Eye (tissue), 1 donor: ENCODE measurements around the gene PTPRG.

Experiments used
- DNase-seq: peaks from one replicate; pipeline ENCODE4 v3.0.0-alpha.2; 2015

Gene PTPRG

GRCh38 chr3:62261121-62261520 is 699.8 kb downstream of the PTPRG start:
- DNase-seq = no peak

GRCh38 chr3:62261736-62262135 is 700.4 kb downstream of the PTPRG start:
- DNase-seq = no peak

GRCh38 chr3:62265528-62265927 is 704.2 kb downstream of the PTPRG start:
- no peak for DNase-seq

- no peak for DNase-seq
These were observed 705.4 kb downstream of the PTPRG start for GRCh38 chr3:62266668-62267283.

GRCh38 chr3:62276658-62277180 is 715.3 kb downstream of the PTPRG start:
- no peak for DNase-seq

- DNase-seq = peak; percentile 59
These were observed 716.1 kb downstream of the PTPRG start for GRCh38 chr3:62277450-62277849.

DNA sequence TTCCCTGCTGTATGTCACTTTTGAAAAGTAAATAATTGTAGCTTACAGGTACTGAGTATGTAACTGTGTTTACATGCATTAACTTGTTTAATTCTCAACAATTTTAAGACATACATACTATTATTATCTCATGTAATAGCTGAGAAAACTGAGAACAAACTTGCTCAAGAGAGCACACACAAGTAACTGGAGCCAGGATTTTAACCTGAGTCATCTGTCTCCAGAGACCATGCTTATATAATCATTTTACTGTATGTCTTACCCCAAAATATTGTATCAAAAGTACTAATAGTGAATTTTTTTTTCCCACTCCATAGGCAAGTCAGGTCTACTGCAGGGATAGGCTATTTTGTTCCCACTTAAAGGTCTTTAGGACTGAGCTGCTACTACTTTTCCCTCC is 716.6 kb downstream of the PTPRG start:
- no peak for DNase-seq

GRCh38 chr3:62281726-62282125 is 720.4 kb downstream of the PTPRG start:
- DNase-seq = no peak

DNA sequence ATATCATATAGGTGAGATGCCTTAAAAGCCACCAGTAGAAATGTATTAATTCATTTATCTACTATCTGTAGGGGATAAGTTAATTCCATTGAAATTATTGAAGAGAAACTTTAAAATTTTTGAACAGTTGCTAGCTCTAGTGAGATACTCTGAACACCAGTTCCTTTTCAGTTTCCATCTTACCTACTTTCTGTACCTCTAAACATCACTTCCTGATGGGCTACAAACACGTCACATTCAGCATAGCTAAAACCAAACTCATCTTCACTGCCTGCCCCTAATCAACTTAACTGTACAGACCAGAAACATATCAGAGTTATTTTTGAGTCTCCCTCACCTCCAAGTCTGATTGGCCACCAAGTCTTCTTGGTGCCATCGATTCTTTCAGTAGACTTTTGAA is 723.1 kb downstream of the PTPRG start:
- DNase-seq = no peak

GRCh38 chr3:62287392-62287927 is 726.1 kb downstream of the PTPRG start:
- no peak for DNase-seq

DNA sequence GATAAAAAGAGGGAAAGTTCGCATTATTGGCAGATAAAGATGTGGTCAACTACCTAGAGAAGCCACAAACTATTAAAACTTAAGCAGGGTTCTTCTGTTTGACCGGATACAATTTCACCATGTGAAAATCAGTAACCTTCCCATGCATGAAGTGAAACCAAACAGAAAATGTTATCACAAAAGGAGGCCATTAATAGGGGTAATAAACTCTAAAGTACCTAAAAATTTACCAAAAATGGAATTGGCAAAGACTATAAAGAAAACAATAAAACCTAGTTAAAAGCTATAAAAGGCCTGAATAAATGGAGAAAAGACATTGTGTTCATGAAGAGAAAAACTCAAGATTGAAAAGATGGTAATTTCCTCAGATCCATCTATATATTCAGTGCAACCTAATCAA is 728.6 kb downstream of the PTPRG start:
- no peak for DNase-seq

GRCh38 chr3:62293051-62293780 is 731.8 kb downstream of the PTPRG start:
- no peak for DNase-seq

DNA sequence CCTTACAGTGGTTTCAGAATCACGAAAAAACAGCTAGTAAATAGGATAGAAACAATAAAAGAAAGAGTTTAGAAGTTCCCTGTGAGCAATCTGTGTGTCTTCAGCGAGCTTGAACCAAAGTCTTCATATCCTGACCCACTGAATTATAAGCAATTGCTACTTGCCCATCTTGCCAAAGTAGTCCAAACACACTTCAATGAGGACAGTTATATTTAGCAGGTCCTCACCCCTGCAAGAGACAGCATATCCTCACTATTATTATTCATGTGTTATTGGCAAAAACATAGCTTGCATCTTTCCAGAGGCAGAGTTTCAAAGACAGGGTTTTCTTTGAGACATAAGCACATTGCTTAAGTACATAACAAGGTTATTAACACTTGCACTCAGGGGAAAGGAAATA is 734.2 kb downstream of the PTPRG start:
- DNase-seq = no peak

- DNase-seq = no peak
These were observed 739.2 kb downstream of the PTPRG start for GRCh38 chr3:62300617-62301016.

DNA sequence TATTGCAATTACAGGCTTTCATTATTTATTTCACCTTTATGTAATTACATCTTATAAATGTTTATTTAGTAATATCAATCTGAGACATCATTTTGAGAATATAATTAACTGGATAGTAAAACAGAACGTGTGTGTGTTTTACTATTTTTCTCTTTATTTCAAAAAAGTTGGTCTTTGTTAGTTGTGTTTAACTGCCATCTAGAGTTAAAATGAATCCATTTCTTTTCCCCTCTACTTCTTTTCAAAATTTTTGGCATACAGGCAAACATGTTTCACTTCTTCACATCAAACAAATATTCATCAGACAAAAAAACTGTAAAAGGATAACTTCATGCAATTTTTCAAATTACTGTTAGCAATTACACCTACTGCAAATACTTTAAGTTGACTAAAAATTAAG is 750.8 kb downstream of the PTPRG start:
- DNase-seq = no peak

DNA sequence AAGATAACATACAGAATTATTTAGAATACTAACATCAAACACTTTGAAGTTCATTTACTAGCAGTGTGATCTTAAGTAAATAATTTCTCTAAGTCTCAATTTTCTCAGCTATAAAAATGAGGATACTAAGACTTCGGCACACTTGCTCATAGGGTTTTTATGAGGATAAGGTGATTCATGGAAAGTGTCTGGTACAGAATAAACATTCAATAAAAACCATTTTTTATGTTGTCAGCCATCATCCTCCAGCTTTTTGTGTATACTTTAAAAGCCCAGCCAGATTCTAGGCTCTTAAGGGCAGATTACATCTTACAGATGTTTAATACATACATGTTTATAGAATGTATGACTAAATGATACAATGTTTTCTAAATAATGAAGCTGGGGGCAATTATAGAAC is 755.2 kb downstream of the PTPRG start:
- no peak for DNase-seq

DNA sequence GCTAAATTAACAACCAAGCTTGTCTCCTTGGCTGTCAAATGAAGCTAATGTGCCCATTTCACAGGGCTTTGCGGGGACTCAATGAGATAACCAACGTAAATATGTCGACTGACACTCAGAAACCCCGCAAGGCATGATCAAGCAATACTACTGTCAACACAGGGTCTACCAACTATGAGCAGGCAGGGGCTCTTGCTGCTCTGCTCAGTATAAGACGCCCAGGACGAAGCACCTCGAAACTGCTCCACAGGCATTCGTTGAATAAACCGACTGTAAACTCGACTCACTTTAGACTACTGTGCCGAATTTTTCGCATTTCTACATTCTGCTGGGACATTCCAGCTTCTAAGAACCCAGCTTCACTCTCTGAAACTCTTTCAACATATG is 757.0 kb downstream of the PTPRG start:
- DNase-seq = no peak

- DNase-seq = peak; percentile 96
These were observed 757.6 kb downstream of the PTPRG start for GRCh38 chr3:62318752-62319569.

GRCh38 chr3:62319570-62320243 is 758.3 kb downstream of the PTPRG start:
- DNase-seq = peak; percentile 41

DNA sequence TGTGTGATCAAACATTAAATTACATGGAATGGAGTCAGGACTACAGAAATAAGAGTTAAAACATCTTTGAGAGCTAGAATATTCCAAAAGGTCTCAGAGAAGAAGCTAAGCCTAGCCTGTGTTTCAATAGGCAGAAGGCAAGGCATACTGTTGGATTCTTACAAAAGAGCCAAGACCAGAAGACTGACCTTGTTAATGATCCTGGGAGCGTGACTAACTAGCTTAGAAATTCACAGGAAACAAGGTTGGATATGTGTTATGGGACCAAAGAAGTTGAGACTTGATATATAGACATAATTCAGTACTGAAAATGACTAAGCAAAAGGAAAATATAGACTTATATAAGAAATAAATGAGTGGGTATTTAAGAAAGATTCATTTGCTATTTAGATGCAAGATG is 761.9 kb downstream of the PTPRG start:
- no peak for DNase-seq

- DNase-seq = no peak
These were observed 764.5 kb downstream of the PTPRG start for GRCh38 chr3:62325896-62326295.

GRCh38 chr3:62329971-62330370 is 768.6 kb downstream of the PTPRG start:
- DNase-seq = no peak

- DNase-seq = no peak
These were observed 770.6 kb downstream of the PTPRG start for GRCh38 chr3:62332017-62332416.
